H9 (cell line): ENCODE results near the gene OTOS. TPM values are rescaled to one million over a fixed set of nuclear protein-coding genes. Genes with fewer than 3 reads are reported as not detected.
A peak's percentile ranks its signal among the peaks of the same experiment; 100 is the strongest.

Experiments
- DNase-seq: peaks from one replicate; pipeline ENCODE4 v3.0.0-alpha.2; 2017
- H2AFZ ChIP-seq: one replicate; pipeline ENCODE4 v1.6.1; 2013; ENCODE audit warnings: mild to moderate bottlenecking, low read length, control low read depth, moderate library complexity
- H2AK5ac ChIP-seq: 2 replicates; pipeline ENCODE4 v1.6.1; 2013; ENCODE audit warnings: low read length, control low read depth, mixed read lengths; ENCODE audit not compliant: insufficient read length
- H2BK120ac ChIP-seq: one replicate; pipeline ENCODE4 v1.6.1; 2013; ENCODE audit warnings: low read depth, mild to moderate bottlenecking, low read length, control low read depth, inconsistent platforms; ENCODE audit not compliant: poor library complexity, severe bottlenecking
- H2BK12ac ChIP-seq: 2 replicates; pipeline ENCODE4 v1.6.1; 2013; ENCODE audit warnings: low read length, control low read depth, mixed read lengths, low read depth; ENCODE audit not compliant: insufficient read length
- H2BK15ac ChIP-seq: 2 replicates; pipeline ENCODE4 v1.6.1; 2013; ENCODE audit warnings: low read depth, low read length, control low read depth
- H2BK20ac ChIP-seq: one replicate; pipeline ENCODE4 v1.6.1; 2013; ENCODE audit warnings: low read depth, mild to moderate bottlenecking, low read length, control low read depth, inconsistent platforms; ENCODE audit not compliant: poor library complexity, severe bottlenecking
- H2BK5ac ChIP-seq: 2 replicates; pipeline ENCODE4 v1.6.1; 2013; ENCODE audit warnings: low read length, control low read depth, mixed read lengths; ENCODE audit not compliant: insufficient read length
- H3K14ac ChIP-seq: 2 replicates; pipeline ENCODE4 v1.6.1; 2013; ENCODE audit warnings: low read length, control low read depth; ENCODE audit not compliant: insufficient read depth
- H3K18ac ChIP-seq: 2 replicates; pipeline ENCODE4 v1.6.1; 2013; ENCODE audit warnings: low read depth, mild to moderate bottlenecking, mixed read lengths, low read length, control low read depth; ENCODE audit not compliant: insufficient read length
- H3K23ac ChIP-seq: 2 replicates; pipeline ENCODE4 v1.6.1; 2013; ENCODE audit warnings: low read length, control low read depth, mixed read lengths, low read depth; ENCODE audit not compliant: insufficient read length
- H3K23me2 ChIP-seq: 2 replicates; pipeline ENCODE4 v1.6.1; 2013; ENCODE audit warnings: low read depth, mild to moderate bottlenecking, mixed read lengths, low read length, control low read depth; ENCODE audit not compliant: insufficient read length, poor library complexity, severe bottlenecking
- H3K27ac ChIP-seq: 2 replicates; pipeline ENCODE4 v1.5.1; 2013; ENCODE audit warnings: low read length, control low read depth, mixed read lengths, low read depth; ENCODE audit not compliant: insufficient read length
- H3K27me3 ChIP-seq: 2 replicates; pipeline ENCODE4 v1.6.1; 2013; ENCODE audit warnings: low read length, control low read depth, inconsistent platforms; ENCODE audit not compliant: insufficient read depth
- H3K4ac ChIP-seq: 2 replicates; pipeline ENCODE4 v1.6.1; 2013; ENCODE audit warnings: low read depth, mild to moderate bottlenecking, control low read depth, inconsistent platforms, low read length, moderate library complexity
- H3K4me1 ChIP-seq: 2 replicates; pipeline ENCODE4 v1.6.1; 2013; ENCODE audit warnings: low read length, control low read depth, inconsistent platforms; ENCODE audit not compliant: insufficient read depth
- H3K4me2 ChIP-seq: 2 replicates; pipeline ENCODE4 v1.6.1; 2013; ENCODE audit warnings: low read length, control low read depth, mixed read lengths; ENCODE audit not compliant: insufficient read length, insufficient read depth
- H3K56ac ChIP-seq: 2 replicates; pipeline ENCODE4 v1.6.1; 2013; ENCODE audit warnings: low read depth, mild to moderate bottlenecking, mixed read lengths, low read length, control low read depth; ENCODE audit not compliant: insufficient read length
- H3K79me1 ChIP-seq: 2 replicates; pipeline ENCODE4 v1.6.1; 2013; ENCODE audit warnings: low read depth, mild to moderate bottlenecking, moderate library complexity, low read length, control low read depth, inconsistent platforms; ENCODE audit not compliant: insufficient read depth, poor library complexity, severe bottlenecking
- H3K79me2 ChIP-seq: 2 replicates; pipeline ENCODE4 v1.6.1; 2013; ENCODE audit warnings: low read length, control low read depth, inconsistent platforms; ENCODE audit not compliant: insufficient read depth
- H3K9ac ChIP-seq: 2 replicates; pipeline ENCODE4 v1.6.1; 2013; ENCODE audit warnings: low read length, control low read depth, mixed read lengths; ENCODE audit not compliant: insufficient read length; ENCODE audit errors: extremely low read depth
- H3K9me3 ChIP-seq: one replicate; pipeline ENCODE4 v1.6.1; 2013; ENCODE audit warnings: low read depth, low read length, inconsistent platforms; ENCODE audit not compliant: control insufficient read depth
- H3T11ph ChIP-seq: one replicate; pipeline ENCODE4 v1.6.1; 2013; ENCODE audit warnings: mild to moderate bottlenecking, low read length, control low read depth, inconsistent platforms
- H4K20me1 ChIP-seq: one replicate; pipeline ENCODE4 v1.6.1; 2013; ENCODE audit not compliant: control insufficient read depth, insufficient read length, insufficient read depth
- H4K5ac ChIP-seq: 2 replicates; pipeline ENCODE4 v1.6.1; 2013; ENCODE audit warnings: low read depth, mild to moderate bottlenecking, mixed read lengths, low read length, control low read depth; ENCODE audit not compliant: insufficient read length
- H4K8ac ChIP-seq: replicated peaks from 2 replicates; pipeline ENCODE4 v1.6.1; 2013; ENCODE audit warnings: low read length, control low read depth, mixed read lengths, low read depth; ENCODE audit not compliant: insufficient read length
- H4K91ac ChIP-seq: 2 replicates; pipeline ENCODE4 v1.6.1; 2013; ENCODE audit warnings: low read depth, mild to moderate bottlenecking, moderate library complexity, mixed read lengths, low read length, control low read depth; ENCODE audit not compliant: insufficient read length
- H3K27ac Mint-ChIP-seq, 3 experiments: 2 replicates in 2 of 3; 3 replicates in 1 of 3; pipeline ENCODE4 v1.8.0; 2020 to 2021; ENCODE audit warnings: mixed read lengths in 3 of 3, mild to moderate bottlenecking in 1 of 3, moderate library complexity in 1 of 3
- H3K27me3 Mint-ChIP-seq: 2 replicates; pipeline ENCODE4 v1.8.0; 2021; ENCODE audit warnings: low read depth, mild to moderate bottlenecking, moderate library complexity, mixed read lengths
- H3K36me3 Mint-ChIP-seq, 3 experiments: 2 replicates in 2 of 3; 3 replicates in 1 of 3; pipeline ENCODE4 v1.8.0; 2020 to 2021; ENCODE audit warnings: low read depth in 3 of 3, mixed read lengths in 3 of 3; ENCODE audit not compliant: insufficient read depth in 1 of 3
- H3K4me1 Mint-ChIP-seq, 2 experiments: 2 replicates each; pipeline ENCODE4 v1.8.0; 2020; ENCODE audit warnings: mixed read lengths in 2 of 2
- H3K4me3 Mint-ChIP-seq, 2 experiments: 2 replicates in 1 of 2; 3 replicates in 1 of 2; pipeline ENCODE4 v1.8.0; 2020 to 2021; ENCODE audit warnings: mild to moderate bottlenecking in 2 of 2, mixed read lengths in 2 of 2, moderate library complexity in 1 of 2
- H3K9me3 Mint-ChIP-seq, 2 experiments: 2 replicates in 1 of 2; 3 replicates in 1 of 2; pipeline ENCODE4 v1.8.0; 2020; ENCODE audit warnings: mild to moderate bottlenecking in 2 of 2, mixed read lengths in 2 of 2, moderate library complexity in 1 of 2
- WGBS: extraction: QIAGEN DNeasy Blood & Tissue Kit; methylation state at CpG from one replicate; pipeline ENCODE4 v1.1.7; 2013; ENCODE audit warnings: missing lambda C conversion rate, low lambda C conversion rate, mixed read lengths; ENCODE audit not compliant: insufficient read length; ENCODE audit errors: extremely low coverage; 5-methylcytosine and 5-hydroxymethylcytosine counted together
- total RNA-seq: library from RNA; stranded (reverse); gene quantifications from 2 replicates; pipeline ENCODE4 v1.2.1, GENCODE V29; 2021
- TF ChIP-seq, protein P1 (sequence below): fragments of 200-600 bp; sonication (generic); conservative IDR thresholded peaks from 3 replicates; pipeline ENCODE4 v1.8.0; 2021; ENCODE audit warnings: antibody characterized with exemption, mild to moderate bottlenecking

The OTOS gene
- total RNA-seq, 1 experiment from 2014 or later = not detected

DNA sequence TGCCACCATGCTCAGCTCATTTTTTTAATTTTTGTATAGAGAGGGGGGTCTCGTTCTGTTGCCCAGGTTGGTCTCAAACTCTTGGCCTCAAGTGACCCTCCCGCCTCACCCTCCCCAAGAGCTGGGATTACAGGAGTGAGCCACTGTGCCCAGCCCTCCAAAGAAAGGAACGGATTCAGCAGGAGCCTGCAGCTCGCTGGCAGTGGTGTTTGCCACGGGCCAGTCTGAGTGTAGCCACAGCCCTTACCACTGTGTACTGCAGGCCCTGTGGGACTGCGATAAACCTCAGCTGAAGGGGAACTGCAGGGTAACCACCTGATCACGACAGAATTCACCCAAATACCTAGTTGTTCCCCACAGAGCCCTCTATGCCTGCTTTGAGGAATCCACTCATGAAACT, 11.1 kb downstream of the OTOS start:
- Histone ChIP-seq H2AFZ (no peak overlapping the region), H3K14ac (no peak overlapping the region), H2BK5ac (no peak overlapping the region), H3K23me2 (no peaks in the 10 kb centered on the region), H2AK5ac (no peak overlapping the region), H4K91ac (no peak overlapping the region), H3K27me3 (no peaks in the 10 kb centered on the region), H3K18ac (no peak overlapping the region), H3K56ac (no peak overlapping the region), H3K79me2 (peaks cover 2% of the 10 kb centered on the region; the same call in 1 of the 2 replicates), H3T11ph (no peak overlapping the region), H4K8ac (no peak overlapping the region), H3K4me2 (no peak overlapping the region), H4K20me1 (no peaks in the 10 kb centered on the region), H3K4ac (no peak overlapping the region), H2BK20ac (no peak overlapping the region), H3K27ac (no peak overlapping the region), H2BK15ac (no peak overlapping the region), H2BK12ac (no peak overlapping the region), H3K9me3 (no peaks in the 10 kb centered on the region), H3K9ac (no peak overlapping the region), H3K23ac (no peak overlapping the region), H2BK120ac (no peak overlapping the region), H3K79me1 (no peaks in the 10 kb centered on the region), H3K4me1 (no peaks in the 10 kb centered on the region), H4K5ac (no peak overlapping the region)
- Mint-ChIP-seq H3K36me3 (peaks cover 41 to 77% (median 71%) of the 10 kb centered on the region in 3 experiments), H3K27me3 (no peaks in the 10 kb centered on the region; the same call in 1 of the 2 replicates), H3K27ac (no peak overlapping the region), H3K9me3 (no peaks in the 10 kb centered on the region), H3K4me1 (no peaks in the 10 kb centered on the region), H3K4me3 (no peak overlapping the region)
- TF ChIP-seq, protein P1, sequence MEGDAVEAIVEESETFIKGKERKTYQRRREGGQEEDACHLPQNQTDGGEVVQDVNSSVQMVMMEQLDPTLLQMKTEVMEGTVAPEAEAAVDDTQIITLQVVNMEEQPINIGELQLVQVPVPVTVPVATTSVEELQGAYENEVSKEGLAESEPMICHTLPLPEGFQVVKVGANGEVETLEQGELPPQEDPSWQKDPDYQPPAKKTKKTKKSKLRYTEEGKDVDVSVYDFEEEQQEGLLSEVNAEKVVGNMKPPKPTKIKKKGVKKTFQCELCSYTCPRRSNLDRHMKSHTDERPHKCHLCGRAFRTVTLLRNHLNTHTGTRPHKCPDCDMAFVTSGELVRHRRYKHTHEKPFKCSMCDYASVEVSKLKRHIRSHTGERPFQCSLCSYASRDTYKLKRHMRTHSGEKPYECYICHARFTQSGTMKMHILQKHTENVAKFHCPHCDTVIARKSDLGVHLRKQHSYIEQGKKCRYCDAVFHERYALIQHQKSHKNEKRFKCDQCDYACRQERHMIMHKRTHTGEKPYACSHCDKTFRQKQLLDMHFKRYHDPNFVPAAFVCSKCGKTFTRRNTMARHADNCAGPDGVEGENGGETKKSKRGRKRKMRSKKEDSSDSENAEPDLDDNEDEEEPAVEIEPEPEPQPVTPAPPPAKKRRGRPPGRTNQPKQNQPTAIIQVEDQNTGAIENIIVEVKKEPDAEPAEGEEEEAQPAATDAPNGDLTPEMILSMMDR = no peak
- DNase-seq = peak; percentile 9
- WGBS = no CpG with 5 or more reads among the region's 7 CpGs
